Measurements from ENCODE around the gene SKA2. TPM values are rescaled to one million over a fixed set of nuclear protein-coding genes. Genes with fewer than 3 reads are reported as not detected.
A peak's percentile ranks its signal among the peaks of the same experiment; 100 is the strongest.

SKA2 gene
- total RNA-seq = 32.9 and 53.7 TPM in 2 replicates
- 52.9 and 63.0 TPM in 2 replicates for polyA plus RNA-seq
- polyA plus RNA-seq (2012) = 88.0 and 89.5 TPM in 2 replicates
- polyA minus RNA-seq (ENCODE audit: low replicate concordance) = 6.4 and 6.8 TPM in 2 replicates

GRCh38 chr17:59154721-59155438, at the start of gene SKA2:
Gene SKA2, minus strand, starts transcription at chr17:59155186. Its CDS starts 23 bp downstream, at chr17:59155163.
- peak within 1 kb of the TSS; percentile 76 for H2AFZ ChIP-seq (ENCODE audit: low read length)
- no peaks in the 10 kb centered on the region for H3K27me3 ChIP-seq (ENCODE audit: control insufficient read depth, insufficient read depth, low read length)
- peak within 1 kb of the TSS; percentile 64 for H3K4me2 ChIP-seq (ENCODE audit: extremely low read depth, insufficient read depth, low read length)
- no peaks in the 10 kb centered on the region for H3K9me3 ChIP-seq (ENCODE audit: control insufficient read depth, insufficient read depth, low read depth, low read length)
- peaks cover 8% of the 10 kb centered on the region for H3K4me1 ChIP-seq (ENCODE audit: control insufficient read depth, extremely low read depth, insufficient read depth, low read length)
- no peak for TF ChIP-seq CTCF (conservative IDR thresholded peaks at IDR 0.05 in 1 of 2, IDR thresholded peaks at IDR 0.05 in 1 of 2; ENCODE audit: low read depth in 1 of 2, low read length in 2 of 2)
- TF ChIP-seq EZH2 (IDR thresholded peaks at IDR 0.05; ENCODE audit: low read length, missing control alignments) = peak; percentile 71
- H3K27ac ChIP-seq (ENCODE audit: insufficient read depth, low read length) = peak within 1 kb of the TSS; percentile 94
- peak within 1 kb of the TSS; percentile 67 to 90 (median 86) for H3K4me3 ChIP-seq (replicated peaks in 1 of 4; ENCODE audit: control extremely low read depth in 1 of 4, insufficient read depth in 1 of 4, low read depth in 3 of 4, low read length in 4 of 4)
- H3K79me2 ChIP-seq (ENCODE audit: control insufficient read depth, insufficient read depth, low read length) = peaks cover 86% of the 10 kb centered on the region
- peak within 1 kb of the TSS; percentile 80 for H3K9ac ChIP-seq (ENCODE audit: insufficient read depth, low read length)
- no peak for DNase-seq (ENCODE audit: low read depth in 2 of 2)
- no peaks in the 10 kb centered on the region for H4K20me1 ChIP-seq (ENCODE audit: control insufficient read depth, extremely low read depth, insufficient read depth, low read length)
- no peaks in the 10 kb centered on the region for H3K36me3 ChIP-seq (ENCODE audit: control insufficient read depth, insufficient read depth, low read length)

- no peak overlapping the region for H2AFZ ChIP-seq (ENCODE audit: low read length)
- TF ChIP-seq CTCF (conservative IDR thresholded peaks at IDR 0.05 in 1 of 2, IDR thresholded peaks at IDR 0.05 in 1 of 2; ENCODE audit: low read depth in 1 of 2, low read length in 2 of 2) (no peak), EZH2 (IDR thresholded peaks at IDR 0.05; ENCODE audit: low read length, missing control alignments) (no peak)
- no peak overlapping the region for H3K27ac ChIP-seq (ENCODE audit: insufficient read depth, low read length)
- H3K9ac ChIP-seq (ENCODE audit: insufficient read depth, low read length) = no peak overlapping the region
- DNase-seq (ENCODE audit: low read depth in 2 of 2) = no peak
- H4K20me1 ChIP-seq (ENCODE audit: control insufficient read depth, extremely low read depth, insufficient read depth, low read length) = no peaks in the 10 kb centered on the region
- no peaks in the 10 kb centered on the region for H3K9me3 ChIP-seq (ENCODE audit: control insufficient read depth, insufficient read depth, low read depth, low read length)
- no peak overlapping the region for H3K4me2 ChIP-seq (ENCODE audit: extremely low read depth, insufficient read depth, low read length)
- H3K4me1 ChIP-seq (ENCODE audit: control insufficient read depth, extremely low read depth, insufficient read depth, low read length) = no peaks in the 10 kb centered on the region
- no peak overlapping the region for H3K4me3 ChIP-seq (replicated peaks in 1 of 4; ENCODE audit: control extremely low read depth in 1 of 4, insufficient read depth in 1 of 4, low read depth in 3 of 4, low read length in 4 of 4)
- no peaks in the 10 kb centered on the region for H3K79me2 ChIP-seq (ENCODE audit: control insufficient read depth, insufficient read depth, low read length)
- H3K36me3 ChIP-seq (ENCODE audit: control insufficient read depth, insufficient read depth, low read length) = peaks cover 2% of the 10 kb centered on the region
- H3K27me3 ChIP-seq (ENCODE audit: control insufficient read depth, insufficient read depth, low read length) = no peaks in the 10 kb centered on the region
Observed at GRCh38 chr17:59202320-59202719, 47.3 kb upstream of the SKA2 start.

- no peaks in the 10 kb centered on the region for H3K4me1 ChIP-seq (ENCODE audit: control insufficient read depth, extremely low read depth, insufficient read depth, low read length)
- peaks cover 2% of the 10 kb centered on the region for H3K36me3 ChIP-seq (ENCODE audit: control insufficient read depth, insufficient read depth, low read length)
- H4K20me1 ChIP-seq (ENCODE audit: control insufficient read depth, extremely low read depth, insufficient read depth, low read length) = no peaks in the 10 kb centered on the region
- H3K79me2 ChIP-seq (ENCODE audit: control insufficient read depth, insufficient read depth, low read length) = no peaks in the 10 kb centered on the region
- no peak overlapping the region for H3K4me3 ChIP-seq (replicated peaks in 1 of 4; ENCODE audit: control extremely low read depth in 1 of 4, insufficient read depth in 1 of 4, low read depth in 3 of 4, low read length in 4 of 4)
- H2AFZ ChIP-seq (ENCODE audit: low read length) = no peak overlapping the region
- no peak overlapping the region for H3K9ac ChIP-seq (ENCODE audit: insufficient read depth, low read length)
- H3K4me2 ChIP-seq (ENCODE audit: extremely low read depth, insufficient read depth, low read length) = no peak overlapping the region
- H3K9me3 ChIP-seq (ENCODE audit: control insufficient read depth, insufficient read depth, low read depth, low read length) = no peaks in the 10 kb centered on the region
- H3K27ac ChIP-seq (ENCODE audit: insufficient read depth, low read length) = no peak overlapping the region
- no peak for TF ChIP-seq EZH2 (IDR thresholded peaks at IDR 0.05; ENCODE audit: low read length, missing control alignments)
- TF ChIP-seq CTCF (conservative IDR thresholded peaks at IDR 0.05 in 1 of 2, IDR thresholded peaks at IDR 0.05 in 1 of 2; ENCODE audit: low read depth in 1 of 2, low read length in 2 of 2) = no peak
- no peaks in the 10 kb centered on the region for H3K27me3 ChIP-seq (ENCODE audit: control insufficient read depth, insufficient read depth, low read length)
- no peak for DNase-seq (ENCODE audit: low read depth in 2 of 2)
Observed at GRCh38 chr17:59199398-59199797, 44.4 kb upstream of the SKA2 start.

Measured in fibroblast of lung (primary cell).